Ovary (tissue), 9 donors: ENCODE measurements around the gene ZNF592. TPM values are rescaled to one million over a fixed set of nuclear protein-coding genes. Genes with fewer than 3 reads are reported as not detected.

ENCODE experiments used
- DNase-seq, 5 donors: peaks; one replicate each; pipeline ENCODE4 v3.0.0-alpha.2; 2019 to 2020
- H3K27ac ChIP-seq, 2 donors: fragments of 200-600 bp; one replicate each; pipeline versions ENCODE4 v1.5.1 to v1.8.0; 2019 to 2022
- H3K27me3 ChIP-seq: fragments of 200-600 bp; one replicate; pipeline ENCODE4 v1.8.0; 2022
- H3K36me3 ChIP-seq: fragments of 200-600 bp; sonication (generic); one replicate; pipeline ENCODE4 v1.5.1; 2019
- H3K4me1 ChIP-seq: one replicate; pipeline ENCODE4 v1.8.1; 2013; ENCODE audit warnings: mild to moderate bottlenecking, moderate library complexity; ENCODE audit not compliant: insufficient read depth
- H3K4me3 ChIP-seq: fragments of 200-600 bp; sonication (generic); one replicate; pipeline ENCODE4 v1.5.1; 2017
- H3K9me3 ChIP-seq, 2 donors: fragments of 200-600 bp in 1 of 2; sonication (generic) in 1 of 2; one replicate each; pipeline versions ENCODE4 v1.5.1 to v1.8.1; 2013 to 2019; ENCODE audit warnings: mild to moderate bottlenecking in 1 of 2, moderate library complexity in 1 of 2
- CTCF ChIP-seq, 3 donors: fragments of 450-650 bp in 2 of 3; fragments of 200-600 bp in 1 of 3; IDR thresholded peaks; one replicate each; pipeline versions ENCODE4 v1.5.1 to v1.8.0; 2016 to 2022; ENCODE audit warnings: antibody characterized with exemption in 3 of 3, mild to moderate bottlenecking in 1 of 3
- EP300 ChIP-seq: sonication (generic); formaldehyde crosslinking; IDR thresholded peaks from one replicate; pipeline ENCODE4 v1.6.1; 2017; ENCODE audit warnings: antibody characterized with exemption
- POLR2A ChIP-seq: fragments of 450-650 bp; IDR thresholded peaks from one replicate; pipeline ENCODE4 v1.6.1; 2017; ENCODE audit warnings: antibody characterized with exemption, mild to moderate bottlenecking, moderate library complexity
- WGBS, 3 donors: extraction: QIAGEN DNeasy Blood & Tissue Kit in 1 of 3; methylation state at CpG; one replicate each; pipeline versions ENCODE4 v1.1.5 to v1.1.7; 2013 to 2017; 5-methylcytosine and 5-hydroxymethylcytosine counted together
- intact Hi-C, 4 donors: fragments of 100-400 bp; cut with DNase I; formaldehyde crosslinking; loops; one replicate each; pipeline versions ENCODE4 v1.11.0 to v1.15.1; 2022 to 2023
- polyA plus RNA-seq, 2 donors: library from polyadenylated mRNA; stranded (reverse); fragments of 200-250 nt in 1 of 2; fragments of 350-450 nt in 1 of 2; fragmentation: Illumina TruSeq in 1 of 2; extraction: RNeasy Lipid Tissue Mini Kit (QIAGEN cat#74804) in 1 of 2; gene quantifications; one replicate each; pipeline ENCODE4 v1.2.3, GENCODE V29; 2013 to 2014
- total RNA-seq, 7 donors: library from RNA; depleted of rRNA in 2 of 7; stranded (reverse); fragments of >200 nt in 2 of 7; fragmentation: NEBNext Ultra II Directional in 3 of 7; extraction: Animal tissue kit (Norgen Biotek cat#: 25700) in 3 of 7; gene quantifications; one replicate each; pipeline versions ENCODE4 v1.1.0 to v1.2.4, GENCODE V29; 2016 to 2023
- donor health status: DM: no; HTN: no; CAD: no; lungs with moderate emphysema.
- donor health status: DM: no; HTN: no; CAD: no.
- donor health status: Bipolar disorder and iron deficiency.
- donor health status: DM: yes; HTN: yes; CAD: no.
- donor health status: DM: no; HTN: no; CAD: no.
- donor health status: DM: yes; HTN: yes; CAD: no.

Gene ZNF592
- total and polyA plus RNA-seq, 9 donors: 10.9 to 37.3 (median 23.7) TPM

DNA sequence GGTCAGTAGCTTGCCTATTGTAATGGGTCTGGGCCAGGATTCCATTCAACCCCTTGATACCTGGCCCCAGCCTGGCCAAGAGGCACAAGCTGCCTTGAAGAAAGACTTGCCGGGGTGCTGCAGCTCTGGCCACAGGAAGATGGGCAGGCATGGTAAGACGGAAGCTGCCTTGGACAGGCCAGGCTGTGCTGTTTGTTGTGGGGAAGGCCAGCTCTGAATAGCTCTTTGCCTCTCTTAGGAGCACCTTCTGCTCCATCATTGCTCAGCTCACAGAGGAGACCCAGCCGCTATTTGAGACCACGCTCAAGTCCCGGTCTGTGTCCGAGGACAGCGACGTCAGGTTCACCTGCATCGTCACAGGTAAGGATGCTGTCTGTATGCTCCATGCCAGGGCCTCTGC, 78.9 kb downstream of the ZNF592 start:
- H3K9me3 ChIP-seq: no peaks in the 10 kb centered on the region
- H3K4me1 ChIP-seq: peaks cover 24% of the 10 kb centered on the region
- H3K36me3 ChIP-seq: no peaks in the 10 kb centered on the region
- H3K27me3 ChIP-seq: no peaks in the 10 kb centered on the region
- no peak for DNase-seq
- 93 to 96% (median 96%) methylated on average over 7 to 9 of the region's 9 CpGs for WGBS, 3 donors
- TF ChIP-seq CTCF (IDR thresholded peaks at IDR 0.05): no peak
- TF ChIP-seq POLR2A: no peak
- no peak for TF ChIP-seq EP300
- intact Hi-C loops: loop anchor here in 2 of 4 donors (5.0 to 10.0 kb wide), 3 partner anchors 88 to 172 kb away; partner anchors contain the start of genes NMB (in 2 of the 2) and WDR73 (in 1 of the 2)
- peak overlapping the region in 1 of 2 donors; percentile 55 for H3K27ac ChIP-seq
- no peak overlapping the region for H3K4me3 ChIP-seq

DNA sequence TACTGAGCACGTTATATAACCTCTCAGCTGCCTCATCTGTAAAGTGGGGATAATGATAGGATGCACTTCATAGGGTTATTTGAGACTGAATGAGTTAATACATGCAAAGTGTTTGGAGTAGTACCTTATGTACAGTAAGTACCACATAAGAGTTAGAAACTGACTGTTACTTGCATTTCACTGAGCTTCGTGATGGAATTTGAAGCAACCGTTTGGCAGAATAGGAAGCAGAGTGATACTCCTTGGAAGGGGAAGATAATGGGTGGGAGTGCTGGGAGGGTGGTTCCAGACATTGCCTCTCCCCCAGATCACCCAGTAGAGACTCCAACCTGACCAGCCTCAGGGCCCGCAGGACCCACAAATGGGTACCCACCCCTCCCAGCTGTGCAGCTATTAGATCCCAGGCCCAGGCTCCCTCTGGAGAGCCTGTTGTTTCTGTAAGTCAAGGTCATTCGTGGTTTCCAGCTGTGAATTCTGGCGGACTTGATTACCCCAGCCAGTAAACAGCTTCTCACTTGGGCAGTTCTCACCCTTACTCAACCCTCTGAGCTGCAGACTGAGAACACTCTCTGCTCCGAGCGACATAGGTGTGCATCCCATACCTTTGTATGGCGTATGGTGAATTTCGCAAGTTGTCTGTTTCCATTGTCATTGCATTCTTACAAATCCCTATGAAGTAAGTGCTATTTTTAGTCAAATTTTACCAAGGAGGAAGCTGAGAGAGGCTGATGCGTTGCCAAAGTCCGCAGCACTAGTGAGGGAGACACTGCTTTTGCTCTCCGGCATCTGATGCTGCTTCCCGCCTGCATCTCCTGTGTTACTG, 79.9 kb downstream of the ZNF592 start:
- peak; percentile 63 to 69 (median 68) for DNase-seq
- intact Hi-C loops: loop anchor here in 2 of 4 donors (5.0 to 10.0 kb wide), 3 partner anchors 87 to 173 kb away; partner anchors contain the start of genes NMB (in 2 of the 2) and WDR73 (in 1 of the 2)
- 9 to 19% (median 16%) methylated on average over 14 of the region's 14 CpGs for WGBS, 3 donors
- Histone ChIP-seq H3K27me3 (no peaks in the 10 kb centered on the region), H3K9me3 (no peaks in the 10 kb centered on the region), H3K4me3 (no peak overlapping the region), H3K4me1 (peaks cover 27% of the 10 kb centered on the region), H3K36me3 (no peaks in the 10 kb centered on the region), H3K27ac (peak overlapping the region in 1 of 2 donors; percentile 55)
- no peak for TF ChIP-seq CTCF (IDR thresholded peaks at IDR 0.05)
- no peak for TF ChIP-seq EP300
- TF ChIP-seq POLR2A: no peak

DNA sequence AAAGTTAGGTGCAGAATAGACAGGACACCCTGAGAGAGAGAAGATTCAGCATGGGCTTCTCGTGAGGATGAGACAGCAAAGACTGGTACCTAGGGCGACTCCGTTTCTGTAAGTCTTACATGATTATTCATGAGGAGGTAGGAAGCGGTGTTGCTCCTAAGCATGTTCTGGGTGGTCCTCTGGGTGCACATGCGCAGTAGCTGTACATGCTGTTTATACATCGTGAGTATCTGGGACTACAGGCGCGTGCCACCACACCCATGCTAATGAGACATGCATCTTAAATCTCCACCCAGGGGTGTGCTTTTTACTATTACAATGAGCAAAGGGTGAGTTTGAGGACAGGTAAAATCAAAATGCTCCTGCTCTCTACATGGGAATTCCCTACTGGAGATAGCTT, 81.0 kb downstream of the ZNF592 start:
- Histone ChIP-seq H3K9me3 (no peaks in the 10 kb centered on the region), H3K4me3 (no peak overlapping the region), H3K4me1 (peaks cover 28% of the 10 kb centered on the region), H3K27me3 (no peaks in the 10 kb centered on the region), H3K27ac (peak overlapping the region in 1 of 2 donors; percentile 55), H3K36me3 (no peaks in the 10 kb centered on the region)
- 84 to 88% (median 88%) methylated on average over 8 of the region's 8 CpGs for WGBS, 3 donors
- DNase-seq: no peak
- TF ChIP-seq CTCF (IDR thresholded peaks at IDR 0.05): no peak
- no peak for TF ChIP-seq EP300
- no peak for TF ChIP-seq POLR2A
- intact Hi-C loops: loop anchor here in 2 of 4 donors (5.0 to 10.0 kb wide), 3 partner anchors 85 to 175 kb away; partner anchors contain the start of genes NMB (in 2 of the 2) and WDR73 (in 1 of the 2)

DNA sequence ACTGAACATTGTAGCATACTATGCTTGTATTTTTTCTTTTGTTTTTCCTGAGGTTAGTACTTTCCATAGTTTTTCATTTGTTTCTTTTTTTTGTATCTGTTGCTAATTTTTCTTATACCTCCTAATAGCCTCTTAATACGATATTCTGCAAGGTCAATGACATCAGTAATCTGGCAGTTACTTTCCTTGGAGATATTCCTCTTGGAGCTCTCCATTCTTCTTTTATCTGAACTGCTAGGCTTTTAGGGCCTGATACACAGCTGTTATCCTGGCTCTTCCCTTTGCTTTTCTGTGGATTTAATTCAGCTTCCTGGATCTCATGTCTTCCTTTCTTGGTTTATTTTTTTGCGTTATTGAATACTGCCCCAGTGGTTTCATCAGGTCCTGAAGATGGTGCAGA, 81.6 kb downstream of the ZNF592 start:
- no peaks in the 10 kb centered on the region for H3K27me3 ChIP-seq
- no peak overlapping the region for H3K4me3 ChIP-seq
- 17 to 22% (median 22%) methylated on average over 2 of the region's 2 CpGs for WGBS, 3 donors
- no peaks in the 10 kb centered on the region for H3K9me3 ChIP-seq
- no peaks in the 10 kb centered on the region for H3K36me3 ChIP-seq
- H3K27ac ChIP-seq: peak overlapping the region in 1 of 2 donors; percentile 22
- no peak for DNase-seq
- intact Hi-C loops: no loop called here
- TF ChIP-seq EP300 (no peak), POLR2A (no peak), CTCF (IDR thresholded peaks at IDR 0.05) (no peak)
- H3K4me1 ChIP-seq: peaks cover 24% of the 10 kb centered on the region
